Left forelimb (tissue), 1 donor: Measurements from ENCODE around the gene SRSF7.
"Not testable (repeated sequence)": the region's sequence is repeated elsewhere in the genome, so short reads cannot be mapped to it uniquely, and the experiment has no call there.

Experiments used
- DNase-seq: peaks from one replicate; pipeline ENCODE4 v3.0.0-alpha.2; 2018; ENCODE audit warnings: low spot score

The SRSF7 gene

DNA sequence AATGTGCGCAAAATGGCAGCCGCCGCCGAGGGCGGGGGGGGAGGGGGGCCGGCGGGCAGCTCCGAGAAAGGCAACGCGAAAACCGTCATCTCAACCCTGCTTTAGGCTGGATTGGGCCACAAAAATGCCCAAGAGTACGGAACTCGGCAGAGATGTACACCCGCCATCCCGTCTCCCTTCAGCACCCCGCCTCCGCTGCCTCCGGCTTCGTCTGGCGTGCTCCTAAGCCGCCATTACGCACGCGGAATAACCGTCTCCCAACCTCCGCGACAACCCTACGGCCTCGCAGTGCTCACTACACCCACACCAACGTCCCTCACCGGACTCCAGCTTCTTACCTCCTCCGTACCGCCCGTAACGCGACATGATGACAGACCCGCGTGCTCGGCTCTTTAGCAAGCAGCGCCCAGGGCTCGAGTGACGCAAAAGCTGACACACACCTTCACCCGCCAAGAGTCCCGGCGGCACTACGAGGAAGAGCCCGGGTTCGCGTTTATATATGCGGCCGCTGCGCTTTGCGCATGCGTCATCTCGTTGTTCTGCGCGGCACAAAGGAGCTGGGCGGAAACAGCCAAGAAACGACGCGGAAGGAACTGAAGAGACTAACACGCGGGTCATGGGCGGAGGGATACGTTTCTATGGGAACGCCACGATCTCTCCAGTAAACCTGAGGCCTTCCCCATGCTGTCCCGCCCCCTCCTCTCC is at the start of gene SRSF7:
Gene SRSF7 (minus strand): TSS at position 471 of the 705 bp plus-strand sequence. CDS start 105 bp downstream, at position 366.
- DNase-seq: peak; percentile 99

GRCh38 chr2:38797953-38798352 is 46.8 kb upstream of the SRSF7 start:
- DNase-seq: no peak

GRCh38 chr2:38797250-38797676 is 46.1 kb upstream of the SRSF7 start:
- DNase-seq: no peak

- not testable (repeated sequence) for DNase-seq
Observed at GRCh38 chr2:38795016-38795415, 43.9 kb upstream of the SRSF7 start.

DNA sequence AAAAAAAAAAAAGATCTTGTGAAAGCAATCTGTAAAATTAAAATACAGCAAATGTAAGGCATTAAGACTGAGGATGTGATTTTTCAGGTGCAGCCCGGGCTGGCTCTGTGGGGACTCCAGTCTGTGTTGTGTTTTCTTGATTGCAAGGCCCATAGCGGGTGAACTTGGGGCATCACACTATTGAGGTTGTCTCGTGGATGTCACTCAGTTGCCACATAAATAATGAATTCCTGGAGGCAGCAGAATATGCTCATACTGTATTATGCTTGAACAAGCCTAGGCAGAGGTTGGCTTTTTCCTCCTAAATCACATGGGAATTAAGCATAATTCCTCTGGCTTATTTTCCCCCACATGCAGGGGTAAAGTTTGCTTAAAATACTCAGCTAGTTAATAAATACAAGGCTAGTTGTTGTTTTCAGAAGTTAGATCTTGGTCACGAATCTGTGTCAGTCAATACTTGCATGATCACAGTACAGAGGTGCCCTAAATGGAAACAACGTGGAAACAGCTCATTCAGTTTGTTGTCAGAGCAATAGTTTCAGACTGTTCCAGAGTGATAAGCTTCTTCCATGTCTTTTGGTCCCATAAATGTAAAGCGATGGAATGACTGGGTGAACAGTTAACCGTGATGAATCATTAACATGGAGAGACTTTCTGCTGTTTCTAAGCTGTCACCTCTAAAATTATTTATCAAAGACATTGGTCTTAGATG is 43.2 kb upstream of the SRSF7 start:
- DNase-seq: no peak

DNA sequence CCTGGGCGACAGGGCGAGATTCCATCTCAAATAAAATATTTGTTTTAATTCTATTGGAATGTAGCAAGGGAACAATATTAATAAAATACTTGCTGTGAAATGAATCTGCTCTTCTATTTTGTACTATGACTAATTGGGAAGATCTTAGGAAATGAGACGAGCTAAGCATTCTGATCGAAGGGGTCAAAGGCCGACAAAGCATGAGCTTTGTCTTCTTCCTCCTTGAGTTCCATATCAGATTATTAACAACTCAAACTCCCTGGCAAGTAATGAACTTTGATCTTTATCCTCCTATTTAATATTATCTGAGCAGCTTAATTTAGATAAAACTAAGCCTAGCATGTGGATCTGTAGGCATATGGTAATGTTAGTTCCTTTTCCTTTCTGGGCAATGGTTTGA is 42.4 kb upstream of the SRSF7 start:
- DNase-seq: no peak

- no peak for DNase-seq
Observed at GRCh38 chr2:38792751-38793150, 41.6 kb upstream of the SRSF7 start.

DNA sequence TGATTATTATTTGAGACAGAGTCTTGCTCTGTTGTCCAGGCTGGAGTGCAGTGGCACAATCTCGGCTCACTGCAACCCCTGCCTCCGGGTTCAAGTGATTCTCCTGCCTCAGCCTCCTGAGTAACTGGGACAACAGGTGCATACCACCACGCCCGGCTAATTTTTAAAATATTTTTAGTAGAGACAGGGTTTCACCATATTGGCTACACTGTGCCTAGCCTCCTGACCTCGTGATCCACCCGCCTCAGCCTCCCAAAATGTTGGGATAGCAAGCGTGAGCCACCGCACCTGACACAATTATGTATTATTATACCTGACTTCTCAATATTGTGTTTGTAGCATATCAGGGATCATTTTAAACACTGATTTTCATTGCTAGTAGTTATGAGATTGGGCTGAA is 41.2 kb upstream of the SRSF7 start:
- DNase-seq: not testable (repeated sequence)

- DNase-seq: no peak
Observed at GRCh38 chr2:38791744-38792143, 40.6 kb upstream of the SRSF7 start.

GRCh38 chr2:38789691-38790090 is 38.5 kb upstream of the SRSF7 start:
- DNase-seq: no peak

DNA sequence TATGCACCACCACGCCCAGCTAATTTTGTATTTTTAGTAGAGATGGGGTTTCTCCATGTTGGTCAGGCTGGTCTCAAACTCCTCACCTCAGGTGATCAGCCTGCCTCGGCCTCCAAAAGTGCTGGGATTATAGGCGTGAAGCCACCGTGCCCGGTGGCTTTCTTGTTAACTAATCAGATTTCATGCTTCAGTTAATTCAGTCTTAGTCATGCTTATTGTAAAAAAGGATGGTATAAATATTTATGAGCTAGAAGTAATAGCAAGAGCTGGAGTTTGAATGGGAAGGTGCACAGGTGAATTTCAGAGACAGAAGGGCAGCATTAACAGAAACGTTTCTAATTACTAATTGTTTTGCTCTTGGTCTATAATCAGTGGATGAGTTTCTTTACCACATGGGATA is 37.1 kb upstream of the SRSF7 start:
- no peak for DNase-seq

DNA sequence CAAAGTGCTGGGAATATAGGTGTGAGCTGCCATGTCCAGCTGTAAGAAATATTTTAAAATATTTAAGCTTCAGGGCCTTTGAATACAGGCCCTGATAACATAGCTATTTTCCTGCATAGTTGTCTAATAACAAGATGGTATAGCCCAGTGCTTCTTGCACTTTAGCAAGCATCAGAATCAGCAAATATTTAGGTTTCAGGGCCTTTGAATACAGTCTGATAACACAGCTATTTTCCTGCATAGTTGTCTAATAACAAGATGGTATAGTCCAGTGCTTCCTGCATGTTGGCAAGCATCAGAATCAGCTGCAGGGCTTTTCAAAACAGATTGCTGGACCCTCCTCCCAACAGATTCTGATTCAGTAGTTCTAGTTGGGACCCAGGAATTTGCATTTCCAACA is 32.4 kb upstream of the SRSF7 start:
- DNase-seq: no peak

GRCh38 chr2:38778687-38779082 is 27.5 kb upstream of the SRSF7 start:
- DNase-seq: no peak

DNA sequence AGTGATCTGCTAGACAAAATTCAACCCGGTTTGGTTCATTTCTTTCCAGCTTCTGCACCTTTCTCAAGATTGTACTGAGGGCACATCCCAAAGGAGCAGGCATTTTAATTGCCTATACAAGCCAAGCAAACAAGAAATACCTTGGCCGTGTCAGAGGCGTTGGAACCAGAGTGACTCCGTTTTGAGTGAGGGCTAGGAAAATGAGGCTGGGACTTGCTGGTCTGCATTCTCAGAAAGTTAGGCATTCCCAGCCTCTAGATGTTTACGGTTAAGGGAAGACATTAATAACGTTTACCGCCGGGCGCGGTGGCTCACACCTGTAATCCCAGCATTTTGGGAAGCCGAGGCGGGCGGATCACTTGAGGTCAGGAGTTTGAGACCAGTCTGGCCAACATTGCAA is 25.4 kb upstream of the SRSF7 start:
- DNase-seq: no peak

DNA sequence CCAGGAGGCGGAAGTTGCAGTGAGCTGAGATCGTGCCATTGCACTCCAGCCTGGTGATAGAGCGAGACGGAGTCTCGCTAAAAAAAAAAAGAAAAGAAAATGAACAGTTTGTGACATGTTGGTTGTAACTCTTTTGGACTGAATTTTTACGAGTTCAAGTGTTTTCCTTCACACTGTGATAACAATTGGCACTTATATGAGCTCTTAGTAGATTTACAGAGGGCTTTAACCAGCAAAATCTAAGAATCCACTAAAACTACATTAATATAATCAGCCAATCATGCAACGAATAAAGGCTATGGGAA is 24.7 kb upstream of the SRSF7 start:
- no peak for DNase-seq

DNA sequence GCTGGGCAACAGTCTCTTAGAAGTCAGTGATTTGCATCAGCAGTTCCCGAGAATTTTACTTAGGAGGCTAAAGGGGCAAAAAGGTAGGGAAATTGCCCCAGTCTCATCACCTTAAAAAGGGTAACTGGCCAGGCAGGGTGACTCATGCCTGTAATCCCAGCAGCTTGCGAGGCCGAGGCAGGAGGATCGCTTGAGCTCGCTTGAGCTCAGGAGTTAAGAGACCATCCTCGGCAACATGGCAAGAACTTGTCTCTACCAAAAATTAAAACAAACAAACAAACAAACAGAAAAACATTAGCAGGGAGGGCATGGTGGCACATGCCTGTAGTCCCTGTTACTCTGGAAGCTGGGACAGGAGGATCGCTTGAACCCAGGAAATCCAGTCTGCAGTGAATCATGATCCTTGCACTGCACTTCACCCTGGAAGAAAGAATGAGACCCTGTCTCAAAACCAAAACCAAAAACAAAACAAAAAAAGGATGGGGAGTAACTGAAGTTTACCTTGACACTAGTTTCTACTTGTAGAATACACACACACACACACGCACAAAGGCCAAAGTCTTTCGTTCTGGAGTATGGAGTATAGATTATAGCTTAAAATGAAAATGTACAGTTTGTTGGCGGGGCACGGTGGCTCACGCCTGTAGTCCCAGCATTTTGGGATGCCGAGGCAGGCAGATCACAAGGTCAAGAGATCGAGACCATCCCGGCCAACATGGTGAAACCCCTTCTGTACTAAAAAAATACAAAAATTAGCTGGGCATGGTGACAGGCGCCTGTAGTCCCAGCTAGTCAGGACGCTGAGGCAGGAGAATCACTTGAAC is 24.1 kb upstream of the SRSF7 start:
- DNase-seq: no peak

DNA sequence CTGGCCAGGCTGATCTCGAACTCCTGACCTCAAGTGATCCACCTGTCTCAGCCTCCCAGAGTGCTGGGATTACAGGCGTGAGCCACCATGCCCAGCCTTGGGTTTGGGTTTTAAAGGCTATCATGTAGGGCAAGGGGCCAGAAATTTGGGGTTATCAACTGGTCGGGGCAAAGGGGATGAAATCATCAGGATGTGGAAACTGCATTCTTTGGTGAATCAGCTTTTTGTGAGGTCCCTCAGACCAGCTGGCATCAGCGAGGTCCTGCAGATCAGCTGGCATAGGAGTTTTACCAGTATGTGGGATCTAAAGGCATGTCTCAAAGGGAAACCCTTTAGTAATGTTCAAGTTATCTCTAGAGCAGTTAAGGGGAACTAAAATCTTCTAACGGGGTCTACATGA is 20.5 kb upstream of the SRSF7 start:
- DNase-seq: no peak

GRCh38 chr2:38765551-38765950 is 14.4 kb upstream of the SRSF7 start:
- DNase-seq: no peak

DNA sequence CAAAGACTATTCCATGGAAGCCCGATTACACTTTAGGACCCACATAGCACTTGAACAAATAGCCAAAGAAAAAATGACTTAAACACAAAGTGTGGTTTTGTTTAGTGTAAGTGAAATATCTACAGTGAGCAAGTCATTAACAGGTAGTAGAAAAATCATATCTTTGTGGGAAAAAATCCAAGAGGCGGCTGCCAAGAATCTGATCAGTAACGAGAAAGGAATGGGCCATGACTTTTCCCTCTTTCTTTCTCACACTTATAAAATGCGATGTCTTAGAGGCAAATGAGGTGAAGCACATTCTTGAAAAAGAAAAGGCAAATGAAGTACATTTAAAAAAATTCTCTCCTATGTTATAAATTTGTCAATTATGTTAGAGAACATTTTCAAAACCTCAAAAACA is 14.0 kb upstream of the SRSF7 start:
- DNase-seq: no peak

- no peak for DNase-seq
Observed at GRCh38 chr2:38763728-38764127, 12.6 kb upstream of the SRSF7 start.

GRCh38 chr2:38763228-38763627 is 12.1 kb upstream of the SRSF7 start:
- no peak for DNase-seq

GRCh38 chr2:38755891-38756290 is 4.7 kb upstream of the SRSF7 start:
- DNase-seq: not testable (repeated sequence)

DNA sequence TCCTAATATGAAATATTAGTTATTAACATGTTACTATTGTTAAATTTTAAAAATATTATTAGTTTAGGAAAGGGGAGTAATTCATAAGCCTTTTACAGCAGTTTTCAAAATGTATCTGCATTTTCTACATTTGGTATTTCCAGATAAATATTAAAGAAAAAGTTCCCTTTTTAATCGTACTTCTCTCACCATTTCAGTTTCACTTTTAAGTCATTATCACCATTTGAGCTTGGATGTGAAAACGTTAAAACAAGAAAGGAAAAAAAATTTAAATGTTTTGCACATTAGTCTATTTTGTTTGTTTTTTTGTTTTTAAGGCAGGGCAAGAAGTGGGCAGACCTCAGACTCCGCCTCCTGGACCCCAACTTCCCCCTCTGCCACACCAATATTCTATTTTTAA is 3.3 kb upstream of the SRSF7 start:
- no peak for DNase-seq
